Measurements from ENCODE around the gene MBD5.
"Not testable (repeated sequence)": the region's sequence is repeated elsewhere in the genome, so short reads cannot be mapped to it uniquely, and the experiment has no call there.

Gene MBD5

DNA sequence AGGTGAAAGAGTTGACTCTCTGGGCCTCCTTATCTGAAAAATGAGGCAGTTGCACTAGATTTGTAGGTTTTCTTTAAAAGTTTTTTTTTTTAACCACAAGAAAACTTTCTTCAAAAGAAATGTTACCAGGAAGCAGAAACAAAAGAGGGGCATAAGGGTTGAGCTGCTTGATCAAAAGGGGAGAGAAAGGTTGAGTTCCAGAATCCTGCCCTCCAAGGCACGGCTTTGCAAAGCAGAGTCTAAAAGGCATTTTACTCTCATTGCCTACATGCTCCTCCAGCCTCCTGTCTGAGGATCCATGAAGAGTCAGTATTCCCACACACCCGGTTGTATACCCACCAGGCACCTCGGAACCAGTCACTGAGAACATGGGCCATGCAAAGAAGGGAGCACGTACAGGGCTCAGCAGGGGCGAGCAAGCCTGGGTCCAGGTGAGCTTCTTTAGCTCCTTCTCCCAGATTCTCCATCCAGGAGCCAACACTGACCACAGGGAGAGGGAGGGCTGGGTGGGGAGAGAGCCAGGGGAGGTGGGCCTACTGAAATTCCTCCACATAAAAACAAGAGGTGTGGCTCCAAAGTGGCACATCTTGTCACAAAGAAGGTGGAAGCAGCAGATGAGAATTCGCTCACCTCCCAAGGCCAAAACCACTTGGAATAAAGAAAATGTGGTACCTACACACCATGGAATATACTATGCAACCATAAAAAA lies 507.6 kb downstream of the MBD5 start:
- no peak for DNase-seq

DNA sequence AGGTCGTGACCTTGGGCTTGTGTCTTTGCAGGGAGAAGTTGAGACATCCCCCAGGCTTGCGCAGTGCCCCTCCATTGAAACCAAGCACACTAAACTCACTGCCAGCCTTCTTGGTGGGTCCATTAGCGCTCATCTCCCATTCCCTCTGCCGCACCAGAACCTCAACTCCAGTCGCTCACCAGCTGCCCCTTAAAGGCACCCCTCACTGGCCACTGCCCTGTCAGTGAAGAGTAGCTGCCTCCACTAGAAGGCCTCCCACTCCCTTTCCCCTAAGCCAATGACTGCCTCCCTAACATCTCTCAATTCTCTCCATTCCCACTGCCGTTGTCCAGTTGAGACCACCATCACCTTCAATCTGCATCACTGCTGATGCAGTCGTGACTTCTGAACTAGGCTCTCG lies 508.9 kb downstream of the MBD5 start:
- DNase-seq = no peak

DNA sequence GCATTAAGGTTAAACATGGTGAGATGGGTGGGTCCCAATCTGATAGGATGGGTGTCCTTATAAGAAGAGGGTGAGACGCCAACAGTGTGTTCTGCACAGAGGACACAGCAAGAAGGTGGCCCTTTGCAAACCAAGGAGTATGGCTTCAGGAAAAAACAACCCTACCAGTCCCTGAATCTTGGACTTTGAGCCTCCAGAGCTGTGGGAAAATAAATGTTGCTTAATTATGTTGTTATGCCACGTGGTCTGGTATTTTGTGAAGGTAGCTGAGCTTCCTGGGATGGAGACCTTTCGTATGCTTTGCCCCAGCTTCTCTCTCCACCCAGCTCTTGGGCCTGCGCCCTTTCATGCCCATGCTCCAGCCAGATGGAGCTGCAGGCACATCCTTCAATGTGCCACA lies 509.5 kb downstream of the MBD5 start:
- DNase-seq = no peak

DNA sequence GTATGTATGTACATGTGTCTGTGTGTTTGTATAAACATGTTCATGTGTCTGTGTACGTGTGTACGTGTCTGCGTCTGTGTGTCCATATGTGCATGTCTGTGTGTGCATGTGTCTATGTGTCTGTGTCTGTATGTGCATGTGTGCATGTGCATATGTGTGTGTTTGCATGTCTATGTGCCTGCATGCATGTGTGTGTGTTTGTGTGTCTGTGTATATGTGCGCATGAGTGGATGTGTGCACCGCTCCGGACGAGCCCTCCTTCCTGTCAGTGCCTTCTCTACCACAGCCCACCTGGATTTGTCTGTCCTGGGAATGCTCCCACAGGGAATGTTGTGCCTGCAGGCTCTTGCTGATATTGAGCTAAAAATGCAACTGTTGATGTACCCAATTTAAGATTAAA lies 510.3 kb downstream of the MBD5 start:
- DNase-seq = no peak

DNA sequence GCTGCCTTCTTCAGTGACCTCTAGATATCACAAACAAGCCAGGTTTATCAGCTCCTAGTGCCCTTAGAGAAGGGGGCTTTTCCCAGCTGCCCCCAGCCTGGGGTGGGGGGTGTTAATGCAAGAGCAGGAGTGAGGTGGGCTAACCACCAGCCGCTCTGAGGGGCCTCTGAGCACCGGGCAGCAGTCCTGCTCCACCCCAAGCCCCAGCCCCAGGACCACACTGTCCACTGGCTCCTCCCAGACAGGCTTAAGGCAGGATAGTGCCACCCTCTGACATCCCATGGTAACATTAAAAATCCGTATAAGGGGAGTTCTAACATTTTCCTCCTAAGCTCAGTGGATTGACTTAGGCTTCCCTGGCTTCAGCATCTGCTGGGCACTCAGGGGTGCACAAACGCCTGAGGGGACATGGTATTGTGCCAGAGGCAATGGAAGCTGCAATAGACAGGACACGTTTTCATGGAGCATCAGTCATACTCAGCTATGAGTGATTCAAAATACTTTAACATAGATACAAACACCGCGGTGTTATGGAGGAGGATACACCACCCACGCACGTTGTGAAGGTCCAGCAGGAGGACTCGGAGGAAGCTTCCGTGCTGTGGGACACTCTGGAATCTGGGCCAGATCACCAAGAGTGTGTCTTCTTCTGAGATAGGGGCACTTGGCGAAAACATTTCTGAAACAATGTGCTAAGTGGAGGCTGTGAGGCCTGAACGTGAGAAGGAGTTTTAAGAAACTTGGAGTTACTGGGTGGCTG lies 511.0 kb downstream of the MBD5 start:
- DNase-seq = no peak

DNA sequence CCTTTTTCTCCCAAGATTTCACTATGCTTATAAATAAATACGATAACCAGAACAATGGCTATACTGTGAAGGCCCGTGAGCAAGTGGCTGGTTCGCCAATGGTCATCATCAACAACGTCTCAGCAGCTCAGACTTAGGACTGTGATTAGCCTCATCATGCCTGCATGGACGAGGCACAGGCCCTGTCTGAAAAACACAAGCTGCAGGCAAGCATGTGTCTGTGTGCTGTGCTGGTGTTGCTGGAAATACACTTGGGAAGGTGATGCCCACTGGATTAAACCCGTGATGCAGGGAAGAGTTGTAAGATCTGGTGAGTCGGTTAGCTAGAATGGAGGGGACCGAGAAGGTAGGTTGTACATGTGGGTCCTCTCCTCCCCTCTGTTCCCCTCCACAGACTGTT lies 512.1 kb downstream of the MBD5 start:
- DNase-seq = no peak

DNA sequence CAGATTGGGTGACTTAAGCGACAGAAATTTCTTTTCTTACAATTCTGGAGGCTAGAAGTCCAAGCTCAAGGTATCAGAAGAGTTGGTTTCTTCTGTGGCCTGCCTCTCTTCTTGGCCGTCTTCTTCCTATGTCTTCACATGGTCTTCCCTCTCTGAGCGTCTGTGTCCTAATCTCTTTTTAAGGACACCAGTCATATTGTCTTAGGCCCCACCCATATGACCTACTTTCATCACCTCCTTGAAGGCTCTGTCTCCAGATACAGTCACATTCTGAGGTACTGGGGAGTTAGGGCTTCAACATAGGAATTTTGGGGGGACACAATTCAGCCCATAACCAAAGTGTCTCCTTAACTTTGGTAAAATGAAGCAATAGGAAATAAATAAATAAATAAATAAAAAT lies 512.8 kb downstream of the MBD5 start:
- no peak for DNase-seq

DNA sequence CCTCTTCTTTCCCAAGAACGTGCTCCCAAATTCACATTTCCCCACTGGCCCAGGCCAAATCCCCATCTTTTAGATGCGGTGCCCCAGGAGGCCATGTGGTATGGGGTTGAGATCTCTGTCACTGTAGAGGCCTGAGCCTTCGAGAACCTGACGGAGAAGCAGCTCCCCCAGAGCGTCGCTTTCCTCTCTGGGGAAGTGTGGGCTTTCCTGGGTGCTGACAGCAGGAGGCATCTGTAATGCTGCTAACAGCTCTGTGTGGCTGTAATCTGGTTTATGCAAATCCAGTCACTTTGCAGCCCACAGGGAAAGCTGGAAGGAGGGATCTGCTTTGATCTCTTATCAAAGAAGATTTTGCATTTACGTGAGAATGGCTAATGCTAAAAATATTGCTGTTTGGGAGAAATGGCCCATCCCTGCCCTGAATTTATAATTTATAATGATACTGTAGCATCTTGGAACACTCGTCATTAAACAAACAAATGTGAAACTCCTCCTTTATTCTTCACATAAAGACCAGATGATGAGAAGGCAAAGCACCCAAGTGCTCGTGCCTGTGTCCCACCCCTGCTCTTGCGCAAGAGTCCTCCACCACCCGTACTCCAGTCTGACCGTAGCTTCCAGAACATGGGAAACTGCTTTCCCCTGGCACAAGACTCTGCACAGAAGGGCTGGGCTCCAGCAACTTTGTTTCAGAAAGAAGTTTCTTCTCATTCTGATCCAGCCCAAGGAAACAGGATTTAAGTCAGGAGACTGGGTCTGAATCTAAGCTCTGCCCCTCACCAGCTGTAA lies 513.7 kb downstream of the MBD5 start:
- DNase-seq = no peak

DNA sequence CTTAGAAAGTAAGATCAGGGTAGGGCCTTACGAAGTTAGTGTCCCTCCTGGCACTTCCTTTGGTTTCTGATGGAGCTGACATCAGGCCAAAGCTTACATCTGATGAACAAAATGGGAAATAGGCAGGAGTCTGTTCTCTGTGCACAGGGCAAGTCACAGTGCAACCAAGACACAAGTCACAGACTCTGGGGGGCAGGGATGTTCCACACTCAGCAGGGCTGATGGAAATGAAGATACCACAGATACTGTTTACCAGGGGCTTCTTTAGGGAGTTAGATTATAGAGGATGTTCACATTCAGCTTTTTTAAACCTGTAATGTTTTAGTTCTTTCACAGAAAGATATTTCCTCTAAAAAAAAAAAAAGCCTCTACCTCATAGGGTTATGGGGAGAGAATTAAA lies 517.5 kb downstream of the MBD5 start:
- no peak for DNase-seq

DNA sequence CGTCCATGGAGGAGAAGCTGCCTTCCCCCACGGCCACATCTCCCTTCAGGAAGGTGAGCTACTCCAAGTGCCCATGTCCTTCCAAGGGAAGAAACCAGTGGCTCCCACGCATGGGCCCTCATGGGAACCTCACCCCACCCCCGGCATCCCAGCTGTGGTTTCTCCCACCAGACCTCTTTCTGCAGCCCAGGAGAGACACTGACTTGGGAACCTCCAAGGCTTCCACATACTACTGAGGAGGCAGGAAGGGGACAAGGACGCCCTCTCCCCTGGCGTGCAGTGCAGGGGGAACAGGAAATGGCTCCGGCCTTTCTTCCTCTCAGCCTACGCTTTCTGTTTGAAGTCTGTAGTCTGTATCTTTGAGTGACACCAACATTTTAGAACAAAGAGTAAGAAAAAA lies 519.1 kb downstream of the MBD5 start:
- no peak for DNase-seq

DNA sequence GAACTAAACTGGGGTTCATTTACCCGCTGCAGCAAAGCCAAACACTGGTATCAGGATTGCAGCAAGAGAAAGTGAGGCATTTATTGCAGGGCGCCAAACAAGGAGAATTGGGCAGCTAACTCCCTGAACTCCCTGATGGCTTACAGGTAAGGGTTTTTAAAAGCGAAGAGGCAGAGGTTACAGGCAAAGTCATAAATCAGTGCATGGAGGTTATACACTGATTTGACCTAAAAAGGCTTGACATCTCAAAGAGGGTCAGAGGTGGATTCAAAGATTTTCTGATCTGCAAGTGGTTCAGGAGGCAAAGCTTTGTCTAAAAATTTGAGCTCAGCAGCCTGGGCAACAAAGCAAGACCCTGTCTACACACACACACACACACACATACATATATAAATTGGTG lies 520.9 kb downstream of the MBD5 start:
- DNase-seq = no peak

DNA sequence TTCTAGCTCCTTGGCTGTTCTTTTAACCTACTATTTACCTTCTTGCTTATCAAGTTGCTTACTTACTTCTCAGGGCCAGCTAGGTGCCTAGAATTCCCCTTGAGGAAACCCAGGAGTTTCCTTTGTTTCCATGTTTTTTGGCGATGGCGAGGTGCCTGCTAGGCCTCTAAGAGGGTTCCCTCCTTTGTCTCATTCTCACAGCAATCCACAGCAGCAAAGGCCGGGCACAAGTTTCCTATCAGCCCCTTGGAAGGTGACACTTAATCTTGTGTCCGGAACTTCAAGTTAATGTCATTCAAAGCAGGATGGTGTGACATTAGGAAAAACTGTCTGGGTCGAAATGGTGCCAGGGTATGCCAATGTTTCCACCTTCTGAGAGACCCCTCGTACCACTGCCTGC lies 521.7 kb downstream of the MBD5 start:
- DNase-seq = no peak

DNA sequence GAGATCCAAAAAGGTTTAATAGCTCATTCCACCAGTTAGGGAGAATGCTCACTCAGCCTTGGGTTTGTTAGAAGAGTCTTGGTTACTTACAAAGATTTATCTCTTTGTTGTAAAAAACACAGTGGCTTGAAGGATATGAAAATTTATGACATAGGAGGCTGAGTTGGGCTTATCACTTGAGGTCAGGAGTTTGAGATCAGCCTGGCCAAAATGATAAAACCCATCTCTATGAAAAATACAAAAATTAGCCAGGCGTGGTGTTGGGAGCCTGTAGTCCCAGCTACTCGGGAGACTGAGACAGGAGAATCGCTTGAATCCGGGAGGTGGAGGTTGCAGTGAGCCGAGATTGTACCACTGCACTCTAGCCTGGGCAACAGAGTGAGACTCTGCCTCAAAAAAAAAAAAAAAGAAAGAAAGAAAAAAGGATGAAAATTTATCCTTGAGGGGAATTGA lies 522.2 kb downstream of the MBD5 start:
- not testable (repeated sequence) for DNase-seq

DNA sequence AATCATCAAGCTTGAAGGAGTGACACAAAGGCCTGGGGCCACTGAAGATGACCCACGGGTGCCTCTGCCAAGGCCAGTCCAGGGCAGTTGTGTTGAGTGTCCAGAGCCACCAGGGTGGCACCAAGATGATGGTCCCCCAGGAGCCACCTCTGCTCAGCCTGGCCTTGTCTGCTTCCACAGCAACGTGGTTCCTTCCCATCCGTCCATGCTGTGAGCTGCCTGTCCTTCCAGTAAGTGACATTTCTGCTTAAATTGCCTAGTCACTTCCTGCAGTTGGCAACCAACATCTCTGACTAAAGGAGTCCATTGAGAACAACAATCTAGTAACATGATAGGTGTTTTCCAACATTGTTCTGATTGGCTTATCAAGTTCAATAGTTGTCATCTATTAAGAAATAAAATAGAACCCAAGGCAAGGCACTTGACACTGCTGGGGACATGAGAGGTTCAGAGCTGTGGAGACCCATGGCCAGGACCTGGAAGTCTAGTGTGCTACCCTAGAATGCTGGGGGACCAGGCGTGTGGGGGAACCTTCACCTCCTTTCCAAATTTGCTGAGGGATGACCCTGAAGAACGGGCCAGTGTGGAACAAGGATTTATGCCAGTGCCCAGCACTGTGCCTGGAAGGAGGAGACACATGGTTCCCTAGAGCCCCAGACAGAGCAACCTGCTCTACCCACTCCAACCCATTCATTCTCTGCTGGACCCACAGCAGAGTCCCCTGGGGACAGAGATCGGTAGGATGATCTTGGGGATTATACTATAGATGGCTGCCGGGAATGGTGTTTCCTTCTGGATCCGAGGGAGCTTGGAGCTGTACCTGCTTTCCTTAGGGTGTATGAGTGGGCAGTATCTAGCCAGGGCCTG lies 524.7 kb downstream of the MBD5 start:
- no peak for DNase-seq

DNA sequence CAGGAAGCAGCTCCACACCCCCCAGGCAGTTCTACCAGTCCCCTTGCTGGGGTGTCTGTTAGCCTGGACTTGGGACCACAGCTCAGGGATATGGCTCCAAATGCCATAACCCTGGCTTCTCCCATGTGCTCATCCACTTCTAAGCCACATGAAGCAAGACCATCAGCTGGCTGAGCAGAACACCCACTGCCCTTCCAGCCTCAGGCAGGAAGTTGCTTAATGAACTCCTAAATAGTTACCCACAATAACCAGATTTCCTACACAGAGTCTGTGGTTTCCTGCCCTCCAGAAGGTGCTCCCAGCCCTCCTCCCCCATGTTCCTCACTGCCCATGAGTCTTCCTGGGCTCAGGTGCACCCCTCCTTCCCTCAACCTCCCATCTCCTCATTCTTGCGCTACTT lies 525.4 kb downstream of the MBD5 start:
- no peak for DNase-seq

DNA sequence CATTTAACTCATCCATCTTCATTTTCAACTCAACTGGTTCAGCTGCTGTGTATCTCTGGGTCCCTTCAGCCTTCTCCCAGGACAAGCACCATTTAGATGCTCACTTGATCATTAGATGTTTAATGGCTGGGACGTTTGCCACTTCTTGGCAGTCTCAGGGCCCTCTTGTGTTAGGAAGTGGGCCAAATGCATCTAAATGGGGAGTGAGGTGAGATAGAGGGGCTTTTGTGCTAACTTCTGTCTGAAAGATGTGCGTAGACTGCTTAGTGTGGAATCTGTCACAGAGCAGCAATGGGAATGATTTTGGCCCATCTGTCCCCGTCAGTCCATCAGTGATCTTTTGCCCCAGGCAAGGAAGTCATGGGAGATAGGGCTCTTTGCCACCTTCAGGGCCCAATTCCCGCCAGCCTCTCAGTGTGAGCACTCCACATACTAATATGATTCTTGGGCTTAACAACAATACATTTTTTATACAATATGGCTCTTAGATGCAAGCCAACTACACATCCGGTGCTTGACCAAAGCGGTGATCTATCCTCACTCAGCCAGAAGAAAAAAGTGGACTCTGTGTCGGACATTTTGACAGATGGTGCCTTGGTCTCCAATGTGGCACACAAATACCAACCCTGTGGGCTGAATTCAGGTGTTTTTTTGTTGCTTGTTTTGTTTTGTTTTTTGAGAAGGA lies 528.0 kb downstream of the MBD5 start:
- no peak for DNase-seq

DNA sequence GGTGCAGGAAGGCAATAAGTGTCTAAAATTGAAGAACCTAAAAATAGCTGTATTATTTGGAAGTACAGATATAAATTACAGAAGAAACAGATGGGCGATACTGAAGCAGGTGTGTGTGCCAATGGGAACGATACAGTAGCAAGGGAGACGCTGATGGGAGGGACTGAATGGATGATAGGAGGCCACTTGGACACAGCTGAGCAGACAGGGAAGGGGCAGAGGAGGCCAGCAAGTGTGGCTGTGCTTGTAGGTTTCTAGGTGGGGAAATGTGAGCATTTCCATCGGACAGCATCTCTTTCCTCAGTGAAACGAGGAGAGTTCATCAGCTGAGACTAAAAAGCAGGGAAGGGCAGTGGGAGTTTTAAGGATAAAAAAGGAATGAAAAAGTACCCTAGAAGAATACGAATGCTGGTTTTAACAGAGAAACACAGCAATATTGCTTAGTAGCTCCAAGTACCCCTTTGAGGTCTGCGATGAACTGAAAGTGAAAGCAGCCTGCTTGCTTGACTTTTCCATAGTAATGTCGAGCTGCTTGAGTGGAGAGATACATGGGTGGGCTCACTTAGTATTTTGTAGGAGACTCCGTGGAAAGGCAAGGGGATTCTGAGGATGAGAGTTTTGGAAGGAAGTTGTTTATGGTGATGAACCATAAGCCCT lies 531.9 kb downstream of the MBD5 start:
- DNase-seq = peak; percentile 21

DNA sequence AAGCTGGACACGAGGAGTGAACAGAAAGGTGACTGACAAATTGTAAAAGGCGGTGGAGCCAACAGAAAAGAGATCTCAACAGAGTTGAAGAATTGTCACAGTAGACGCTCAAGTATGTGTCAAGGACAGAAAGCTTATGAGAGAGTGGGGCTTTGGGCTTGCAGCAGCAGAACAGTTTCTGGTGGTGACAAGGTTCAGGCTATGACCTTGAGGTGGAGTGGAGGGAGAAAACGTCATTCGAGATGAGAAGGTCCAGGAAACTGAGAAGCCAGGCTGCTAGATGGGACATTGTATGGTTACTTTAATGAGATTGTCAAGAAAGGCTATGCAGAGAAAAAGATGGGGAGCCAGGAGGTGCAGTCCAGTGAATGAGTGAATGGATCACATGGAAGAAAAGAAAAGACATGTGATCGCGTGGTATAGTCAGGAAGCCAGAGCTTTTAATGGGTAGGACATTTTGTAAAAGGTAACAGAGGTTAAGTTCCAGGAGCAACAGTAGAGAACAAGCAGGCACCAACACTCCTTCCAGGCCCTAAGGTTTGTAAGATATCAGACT lies 532.5 kb downstream of the MBD5 start:
- no peak for DNase-seq

DNA sequence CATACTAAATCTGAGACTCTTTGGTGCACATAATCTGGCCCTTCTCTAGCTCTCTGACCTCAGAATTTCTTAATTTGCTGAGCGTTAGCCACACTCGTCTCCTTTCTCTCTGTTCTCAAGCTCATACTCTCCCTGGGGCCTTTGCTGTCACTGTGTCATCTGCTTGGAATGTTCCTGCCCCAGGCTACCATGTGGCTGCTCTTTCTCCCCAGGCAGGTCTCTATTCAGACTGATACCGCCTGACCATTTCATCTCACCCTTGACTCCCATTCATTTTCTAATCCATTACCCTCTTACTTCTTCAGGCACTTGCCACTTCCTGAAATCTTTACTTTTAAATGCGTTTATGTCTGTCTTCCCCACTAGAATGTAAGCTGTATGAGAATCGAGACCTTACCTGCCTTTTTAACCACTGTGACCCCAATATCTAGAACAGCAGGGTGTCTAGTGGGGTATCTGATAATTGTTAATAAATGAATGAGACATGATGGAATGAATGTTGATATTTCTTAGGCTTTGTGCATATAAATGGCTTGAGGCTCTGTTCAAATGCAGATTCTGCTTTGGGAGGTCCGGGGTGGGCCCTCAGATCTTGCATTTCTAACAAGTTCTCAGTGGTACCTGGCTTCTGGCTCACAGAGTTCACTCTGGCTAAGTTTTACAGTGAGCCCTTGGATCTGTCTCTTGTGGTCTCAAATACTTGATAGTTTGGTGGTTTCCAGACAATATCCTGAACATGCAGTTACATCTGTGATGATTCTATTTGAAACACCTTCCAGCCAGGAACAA lies 533.8 kb downstream of the MBD5 start:
- DNase-seq = no peak

DNA sequence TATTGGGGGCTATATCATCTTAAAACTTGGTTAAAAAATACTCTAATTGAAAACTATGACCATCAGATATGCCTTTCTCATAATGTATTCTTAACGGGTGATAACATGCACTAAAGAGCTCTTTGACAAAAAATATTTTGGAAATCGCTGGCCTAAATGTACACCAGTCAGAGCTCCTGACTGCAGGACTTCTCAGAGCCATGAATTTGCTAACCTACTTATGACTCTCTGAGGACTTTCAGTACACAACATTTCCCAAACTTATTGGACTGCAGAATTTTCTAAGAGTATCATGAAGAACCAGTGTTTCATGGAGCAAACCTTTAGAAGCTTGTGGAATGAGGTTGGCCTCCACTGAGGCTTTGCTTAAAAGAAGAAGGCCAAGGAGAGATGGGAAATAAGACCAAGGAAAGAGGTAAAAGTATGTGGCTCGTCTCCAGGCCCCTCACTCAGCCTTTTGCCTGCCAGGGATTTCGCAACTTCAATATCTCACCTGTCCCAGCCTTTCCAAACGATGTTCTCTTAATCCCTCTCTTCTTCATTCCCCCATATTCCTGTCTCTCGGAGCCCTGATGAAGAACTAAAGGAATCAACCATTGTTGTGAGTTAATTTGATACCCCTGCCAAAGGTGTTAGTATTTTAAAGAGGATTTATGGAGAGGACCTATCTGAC lies 534.9 kb downstream of the MBD5 start:
- no peak for DNase-seq

All from NCI-H345 (cell line).